NT2/D1 (cell line): ENCODE measurements around the gene ODAPH.

Experiments
- YY1 ChIP-seq: IDR thresholded peaks from 2 replicates; pipeline ENCODE4 v1.6.1; 2011; ENCODE audit not compliant: insufficient read length, insufficient read depth
- ZNF274 ChIP-seq: IDR thresholded peaks from 2 replicates; pipeline ENCODE4 v1.6.1; 2011; ENCODE audit warnings: mild to moderate bottlenecking, low read depth, low read length

- no peak for TF ChIP-seq YY1
- TF ChIP-seq ZNF274, result no peak
Measured at GRCh38 chr4:75593393-75593792, 37.5 kb downstream of the ODAPH start.
